ENCODE results near the gene TGM1. TPM values are rescaled to one million over a fixed set of nuclear protein-coding genes. Genes with fewer than 3 reads are reported as not detected.

The TGM1 gene
- total and polyA plus RNA-seq, 2 experiments from 2014 or later = 0.33 to 1.5 TPM

- DNase-seq (ENCODE audit: low spot score) = no peak
- H4K20me1 ChIP-seq (ENCODE audit: insufficient read depth, poor library complexity, severe bottlenecking) = no peaks in the 10 kb centered on the region
- H3K36me3 ChIP-seq (replicated peaks; ENCODE audit: insufficient read depth, low read depth) = no peaks in the 10 kb centered on the region
- no peak overlapping the region for H3K27ac ChIP-seq
- no peaks in the 10 kb centered on the region for H3K9me2 ChIP-seq (replicated peaks; ENCODE audit: insufficient read depth)
- WGBS (ENCODE audit: low lambda C conversion rate, missing lambda C conversion rate) = over 99% methylated on average over 8 of the region's 8 CpGs
- no peak overlapping the region for H3K4me2 ChIP-seq
- H3K79me2 ChIP-seq = peaks cover 10% of the 10 kb centered on the region
- no peaks in the 10 kb centered on the region for H3K27me3 ChIP-seq
- H3K4me1 ChIP-seq (ENCODE audit: insufficient read depth) = peaks cover 6% of the 10 kb centered on the region
- no peak overlapping the region for H2AFZ ChIP-seq
- TF ChIP-seq EZH2 (IDR thresholded peaks at IDR 0.05; ENCODE audit: borderline replicate concordance) = no peak
- H3K9me3 ChIP-seq (ENCODE audit: low read depth) = no peaks in the 10 kb centered on the region
- no peak overlapping the region for H3K4me3 ChIP-seq
These were observed 6.4 kb upstream of the TGM1 start for GRCh38 chr14:24269368-24269767.

- DNase-seq (ENCODE audit: low spot score) = no peak
- H3K36me3 ChIP-seq (replicated peaks; ENCODE audit: insufficient read depth, low read depth) = no peaks in the 10 kb centered on the region
- TF ChIP-seq CTCF (IDR thresholded peaks at IDR 0.05; ENCODE audit: poor library complexity) (no peak), EZH2 (IDR thresholded peaks at IDR 0.05; ENCODE audit: borderline replicate concordance) (no peak), EZH2phosphoT487 (IDR thresholded peaks at IDR 0.05; ENCODE audit: low read depth, severe bottlenecking, unreplicated experiment) (no peak)
- H3K4me1 ChIP-seq (ENCODE audit: insufficient read depth) = peaks cover 6% of the 10 kb centered on the region
- H4K20me1 ChIP-seq (ENCODE audit: insufficient read depth, poor library complexity, severe bottlenecking) = no peaks in the 10 kb centered on the region
- 96% methylated on average over 9 of the region's 9 CpGs for WGBS (ENCODE audit: low lambda C conversion rate, missing lambda C conversion rate)
- no peaks in the 10 kb centered on the region for H3K27me3 ChIP-seq
- no peak overlapping the region for H2AFZ ChIP-seq
- no peak overlapping the region for H3K27ac ChIP-seq
- no peak overlapping the region for H3K4me2 ChIP-seq
- H3K9me2 ChIP-seq (replicated peaks; ENCODE audit: insufficient read depth) = no peaks in the 10 kb centered on the region
- no peak overlapping the region for H3K4me3 ChIP-seq
- H3K9me3 ChIP-seq (ENCODE audit: low read depth) = no peaks in the 10 kb centered on the region
- H3K79me2 ChIP-seq = peaks cover 10% of the 10 kb centered on the region
These were observed 5.2 kb upstream of the TGM1 start for GRCh38 chr14:24268225-24268624.

GRCh38 chr14:24267516-24267915, 4.5 kb upstream of the TGM1 start:
- Histone ChIP-seq H4K20me1 (ENCODE audit: insufficient read depth, poor library complexity, severe bottlenecking) (no peaks in the 10 kb centered on the region), H3K9me3 (ENCODE audit: low read depth) (no peaks in the 10 kb centered on the region), H3K27ac (no peak overlapping the region), H3K27me3 (no peaks in the 10 kb centered on the region), H3K4me3 (no peak overlapping the region), H3K36me3 (replicated peaks; ENCODE audit: insufficient read depth, low read depth) (no peaks in the 10 kb centered on the region), H3K79me2 (peaks cover 6% of the 10 kb centered on the region), H2AFZ (no peak overlapping the region), H3K4me1 (ENCODE audit: insufficient read depth) (peaks cover 6% of the 10 kb centered on the region), H3K4me2 (no peak overlapping the region), H3K9me2 (replicated peaks; ENCODE audit: insufficient read depth) (no peaks in the 10 kb centered on the region)
- no peak for DNase-seq (ENCODE audit: low spot score)
- TF ChIP-seq EZH2phosphoT487 (IDR thresholded peaks at IDR 0.05; ENCODE audit: low read depth, severe bottlenecking, unreplicated experiment) (no peak), EZH2 (IDR thresholded peaks at IDR 0.05; ENCODE audit: borderline replicate concordance) (no peak), CTCF (IDR thresholded peaks at IDR 0.05; ENCODE audit: poor library complexity) (no peak)
- WGBS (ENCODE audit: low lambda C conversion rate, missing lambda C conversion rate) = 98% methylated on average over 9 of the region's 9 CpGs

GRCh38 chr14:24266344-24267244, 3.6 kb upstream of the TGM1 start:
- Histone ChIP-seq H3K4me2 (no peak overlapping the region), H3K4me1 (ENCODE audit: insufficient read depth) (no peaks in the 10 kb centered on the region), H3K9me2 (replicated peaks; ENCODE audit: insufficient read depth) (no peaks in the 10 kb centered on the region), H3K27ac (no peak overlapping the region), H3K9me3 (ENCODE audit: low read depth) (no peaks in the 10 kb centered on the region), H3K79me2 (no peaks in the 10 kb centered on the region), H2AFZ (no peak overlapping the region), H3K36me3 (replicated peaks; ENCODE audit: insufficient read depth, low read depth) (no peaks in the 10 kb centered on the region), H3K27me3 (no peaks in the 10 kb centered on the region), H3K4me3 (no peak overlapping the region), H4K20me1 (ENCODE audit: insufficient read depth, poor library complexity, severe bottlenecking) (no peaks in the 10 kb centered on the region)
- 84% methylated on average over 17 of the region's 18 CpGs for WGBS (ENCODE audit: low lambda C conversion rate, missing lambda C conversion rate)
- no peak for TF ChIP-seq EZH2phosphoT487 (IDR thresholded peaks at IDR 0.05; ENCODE audit: low read depth, severe bottlenecking, unreplicated experiment)
- no peak for TF ChIP-seq CTCF (IDR thresholded peaks at IDR 0.05; ENCODE audit: poor library complexity)
- TF ChIP-seq EZH2 (IDR thresholded peaks at IDR 0.05; ENCODE audit: borderline replicate concordance) = no peak
- no peak for DNase-seq (ENCODE audit: low spot score)

Data from hepatocyte (in vitro differentiated cells).